ENCODE data around the gene CLDND2. TPM values are rescaled to one million over a fixed set of nuclear protein-coding genes. Genes with fewer than 3 reads are reported as not detected.

CLDND2 gene
- total and polyA plus RNA-seq, 2 of the 4 experiments (the other 2 are of a cell fraction) = not detected

- H3K4me2 ChIP-seq (ENCODE audit: low read depth, low read length) = no peak overlapping the region
- no peak overlapping the region for H2AFZ ChIP-seq (replicated peaks; ENCODE audit: low read length, poor library complexity)
- H2BK20ac ChIP-seq (ENCODE audit: low read depth, low read length) = no peak overlapping the region
- DNase-seq = no peak
- H3K9ac ChIP-seq (ENCODE audit: low read depth, low read length) = no peak overlapping the region
- no peaks in the 10 kb centered on the region for H4K20me1 ChIP-seq (ENCODE audit: insufficient read depth, low read length)
- H2BK120ac ChIP-seq (ENCODE audit: low read depth, low read length) = no peak overlapping the region
- H2AK5ac ChIP-seq (ENCODE audit: low read depth, low read length) = no peak overlapping the region
- H3K9me3 ChIP-seq (ENCODE audit: control insufficient read depth, insufficient read depth, low read length) = no peaks in the 10 kb centered on the region
- no peak overlapping the region for H3K27ac ChIP-seq (ENCODE audit: insufficient read depth, low read length)
- H2BK15ac ChIP-seq (ENCODE audit: low read depth, low read length) = no peak overlapping the region
- no peak overlapping the region for H3K4me3 ChIP-seq (ENCODE audit: insufficient read depth, low read depth, low read length)
- no peaks in the 10 kb centered on the region for H3K4me1 ChIP-seq (ENCODE audit: control insufficient read depth, insufficient read depth, low read length)
- ChIA-PET CTCF (no interaction called here), POLR2A (ENCODE audit: unreplicated experiment) (no interaction called here)
- BruUV-seq (replicated peaks) = no TSS peak
- H3K18ac ChIP-seq (ENCODE audit: low read depth, low read length) = no peak overlapping the region
- intact Hi-C loops (cut with micrococcal nuclease) (no loop called here), in situ Hi-C loops (cut with MboI; ENCODE audit: low sequenced_read_pairs) (no loop called here), dilution Hi-C loops (cut with HindIII; ENCODE audit: low sequenced_read_pairs, unreplicated experiment) (no loop called here)
- H2BK5ac ChIP-seq (ENCODE audit: low read depth, low read length, poor library complexity, severe bottlenecking) = no peak overlapping the region
- no peak overlapping the region for H3K23ac ChIP-seq (ENCODE audit: low read depth, low read length)
- H4K5ac ChIP-seq (ENCODE audit: low read depth, low read length) = no peak overlapping the region
- H3K9me1 ChIP-seq (ENCODE audit: insufficient read depth, low read length) = no peaks in the 10 kb centered on the region
- no CpG with 5 or more reads among the region's 29 CpGs for WGBS, 2 experiments (ENCODE audit: extremely low coverage in 2 of 2, insufficient read length in 1 of 2)
- no peak for ATAC-seq (ENCODE audit: low read depth)
- H3K56ac ChIP-seq (ENCODE audit: extremely low read depth, insufficient read depth, low read length) = no peak overlapping the region
- peaks cover 4% of the 10 kb centered on the region; the same call in 1 of the 2 replicates for H3K27me3 ChIP-seq (ENCODE audit: control insufficient read depth, insufficient read depth, low read length)
- no peak overlapping the region for H4K91ac ChIP-seq (ENCODE audit: insufficient read depth, low read depth, low read length)
- no peak overlapping the region for H2AK9ac ChIP-seq (replicated peaks; ENCODE audit: low read depth, low read length, poor library complexity)
- TF ChIP-seq MAFK (IDR thresholded peaks at IDR 0.05; ENCODE audit: low read depth, low read length) (no peak), CHD1 (IDR thresholded peaks at IDR 0.05; ENCODE audit: low read depth, low read length) (no peak), CTCF (conservative IDR thresholded peaks at IDR 0.05; ENCODE audit: low read depth, low read length) (no peak), USF2 (IDR thresholded peaks at IDR 0.05; ENCODE audit: low read depth, low read length) (no peak), BHLHE40 (IDR thresholded peaks at IDR 0.05; ENCODE audit: low read depth, low read length) (no peak), SMC3 (IDR thresholded peaks at IDR 0.05; ENCODE audit: low read depth, low read length) (no peak), FOS (IDR thresholded peaks at IDR 0.05; ENCODE audit: low read depth, low read length) (no peak)
- no peak overlapping the region for H3K14ac ChIP-seq (replicated peaks; ENCODE audit: low read depth, low read length)
- no peak overlapping the region for H4K8ac ChIP-seq (ENCODE audit: low read depth in 2 of 2, low read length in 2 of 2)
- H3K4ac ChIP-seq (ENCODE audit: low read depth, low read length) = no peak overlapping the region
- no peaks in the 10 kb centered on the region for H3K36me3 ChIP-seq (ENCODE audit: control insufficient read depth, insufficient read depth, low read length)
- H3K79me1 ChIP-seq (ENCODE audit: low read depth in 1 of 2, low read length in 2 of 2) = no peaks in the 10 kb centered on the region
Observed at GRCh38 chr19:51323481-51324166, 45.2 kb downstream of the CLDND2 start.
